Left lobe of liver (tissue), 2 donors: ENCODE measurements around the gene CFAP141. TPM values are rescaled to one million over a fixed set of nuclear protein-coding genes. Genes with fewer than 3 reads are reported as not detected.
"Not testable (repeated sequence)": the region's sequence is repeated elsewhere in the genome, so short reads cannot be mapped to it uniquely, and the experiment has no call there.

Experiments
- ATAC-seq: fragments of 200-7000 bp; cut with Tn5 transposase; one replicate; pipeline ENCODE4 v1.9.1; 2020; ENCODE audit warnings: mild to moderate bottlenecking, moderate library complexity
- DNase-seq: peaks from one replicate; pipeline ENCODE4 v3.0.0-alpha.2; 2020; ENCODE audit warnings: low spot score
- total RNA-seq: library from RNA; stranded (reverse); gene quantifications from one replicate; pipeline ENCODE4 v1.2.1, GENCODE V29; 2021
- donor health status: DM: no; HTN: no; CAD: no; lungs with moderate emphysema.
- donor health status: DM: no; HTN: yes; CAD: no.

The CFAP141 gene
- not detected for total RNA-seq

DNA sequence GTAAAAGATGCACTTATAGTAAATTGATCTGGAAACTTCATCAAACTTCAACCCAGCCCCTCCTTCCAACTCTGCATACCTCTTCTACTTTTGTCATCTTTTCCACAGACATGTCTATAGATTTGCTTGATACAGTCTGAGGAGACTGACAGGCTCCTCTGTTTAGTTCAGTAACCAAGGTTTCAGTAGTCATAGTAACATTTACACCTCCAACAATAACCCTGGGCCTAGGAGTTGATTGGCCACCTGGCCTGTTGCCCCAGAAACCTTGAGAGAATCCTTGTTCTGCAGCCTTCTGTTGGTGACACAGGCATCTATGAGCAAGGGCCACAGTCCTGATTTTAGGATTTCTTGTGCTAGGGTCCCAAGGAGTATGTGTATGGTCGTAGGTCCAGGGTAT, at the start of gene CFAP141:
Gene CFAP141 (minus strand): TSS at position 138 of the 400 bp plus-strand sequence. CDS start 26 bp downstream, at position 112.
- DNase-seq: no peak
- ATAC-seq: no peak

- DNase-seq: no peak
- ATAC-seq: no peak
These were observed 47.5 kb upstream of the CFAP141 start for GRCh38 chr1:154253671-154254070.

DNA sequence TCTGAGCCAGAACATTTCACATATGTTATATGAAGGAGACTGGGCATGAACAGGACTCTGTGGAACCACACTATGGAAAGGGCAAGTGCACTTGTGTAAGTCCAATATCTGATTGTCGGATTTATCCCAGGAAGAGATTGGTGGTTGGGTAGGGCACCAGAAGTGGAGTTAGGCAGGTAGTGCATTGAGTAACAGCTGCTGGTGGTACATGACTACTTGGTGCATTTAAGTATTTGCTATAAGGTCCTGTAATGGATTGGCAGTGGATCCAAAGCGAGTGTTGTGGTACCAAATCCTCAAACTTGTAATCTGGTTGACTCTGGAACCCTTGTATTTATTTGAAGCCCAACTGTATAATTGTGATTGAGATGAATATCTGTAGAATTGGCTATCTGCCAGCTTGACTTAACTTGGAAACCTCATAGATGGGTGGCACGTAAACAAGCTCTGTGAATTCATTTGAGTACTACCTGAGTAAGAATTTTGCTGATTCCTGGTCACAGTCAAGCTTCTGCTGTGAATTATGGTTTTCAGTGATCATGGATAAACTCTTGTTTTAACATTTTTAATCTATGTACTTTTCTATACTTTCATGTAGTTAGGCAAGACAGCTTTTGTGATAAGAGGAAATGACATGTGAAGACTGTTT, 35.7 kb upstream of the CFAP141 start:
- DNase-seq: no peak
- ATAC-seq: no peak

GRCh38 chr1:154240294-154240833, 34.2 kb upstream of the CFAP141 start:
- no peak for ATAC-seq

DNA sequence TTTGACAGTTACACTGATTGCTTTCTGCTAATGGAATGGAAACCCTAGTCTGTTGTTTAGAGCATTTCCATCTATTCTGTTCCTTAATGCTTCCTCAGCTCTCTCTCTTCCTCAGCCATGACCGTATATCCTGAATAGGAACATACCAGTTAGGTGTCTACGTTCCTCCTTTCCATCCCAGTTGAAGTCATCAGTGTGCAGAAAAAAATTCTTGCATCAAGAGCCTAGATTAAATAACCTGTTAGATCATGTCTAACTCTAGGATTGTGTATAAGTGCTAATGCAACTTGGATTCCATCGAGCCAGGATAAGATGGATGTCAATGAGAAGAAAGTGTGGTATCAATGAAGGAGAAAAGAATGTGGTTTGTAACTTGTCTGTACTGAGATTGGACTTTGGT, 33.4 kb upstream of the CFAP141 start:
- no peak for ATAC-seq
- no peak for DNase-seq

More at GRCh38 chr1:154240294-154240833, 34.2 kb upstream of the CFAP141 start:
- DNase-seq: no peak

DNA sequence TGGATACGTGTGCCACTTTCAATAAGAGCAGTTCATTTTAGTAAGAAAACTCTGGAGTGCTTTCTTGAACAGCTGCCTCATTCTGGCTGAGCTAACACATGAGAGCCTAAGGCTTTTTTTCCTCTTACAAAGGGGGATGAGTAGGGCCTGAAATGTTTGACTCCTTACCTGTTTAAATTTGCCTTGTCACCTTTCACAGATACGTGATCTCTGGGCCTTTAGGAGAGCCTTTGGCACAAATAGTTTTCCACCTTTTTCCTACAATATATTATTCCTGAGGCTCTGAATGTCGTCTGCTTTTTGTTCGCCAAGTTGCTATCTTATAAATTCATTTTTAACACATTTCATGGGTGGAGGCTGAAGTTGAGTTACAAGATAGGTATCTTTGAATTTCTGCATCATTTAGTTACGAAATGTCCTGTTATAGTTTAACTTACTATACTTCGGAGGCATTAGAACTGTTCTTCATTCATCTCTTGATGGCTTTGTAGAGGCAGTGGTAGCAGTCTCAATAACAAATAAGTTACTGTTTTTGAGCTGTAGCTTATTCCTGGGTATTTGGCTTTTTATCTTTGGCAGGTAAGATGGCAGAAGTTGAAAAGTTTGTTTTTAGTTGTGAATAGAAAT, 31.9 kb upstream of the CFAP141 start:
- peak; percentile 55 for ATAC-seq
- DNase-seq: no peak

- peak; percentile 87 for ATAC-seq
These were observed 31.3 kb upstream of the CFAP141 start for GRCh38 chr1:154237435-154237834.

GRCh38 chr1:154236855-154237254, 30.7 kb upstream of the CFAP141 start:
- ATAC-seq: peak; percentile 58
- DNase-seq: no peak

More at GRCh38 chr1:154237435-154237834, 31.3 kb upstream of the CFAP141 start:
- DNase-seq: no peak

- not testable (repeated sequence) for ATAC-seq, DNase-seq
These were observed 27.0 kb upstream of the CFAP141 start for GRCh38 chr1:154233127-154233526.

- not testable (repeated sequence) for ATAC-seq, DNase-seq
These were observed 25.0 kb upstream of the CFAP141 start for GRCh38 chr1:154231112-154231511.

GRCh38 chr1:154225370-154225769, 19.2 kb upstream of the CFAP141 start:
- ATAC-seq (no peak), DNase-seq (no peak)

DNA sequence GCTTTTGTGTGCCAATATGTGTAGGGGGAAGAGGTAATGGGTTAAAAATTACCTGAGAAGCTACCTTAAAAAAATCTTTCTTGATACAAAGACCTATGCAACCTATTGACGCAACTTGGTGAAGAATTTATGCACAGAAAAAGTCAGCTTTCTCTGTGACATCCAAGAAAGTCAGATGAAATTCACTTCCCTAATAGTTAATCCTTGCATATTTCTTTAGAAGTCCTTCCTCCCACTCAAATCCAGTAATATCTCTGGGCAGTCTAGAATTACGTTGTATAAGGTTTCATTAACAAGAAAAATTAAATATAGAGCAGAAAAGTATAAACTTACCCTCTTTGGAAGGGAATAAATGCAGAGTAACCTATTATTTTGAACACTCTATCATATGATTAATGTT, 17.5 kb upstream of the CFAP141 start:
- DNase-seq: no peak
- ATAC-seq: no peak

DNA sequence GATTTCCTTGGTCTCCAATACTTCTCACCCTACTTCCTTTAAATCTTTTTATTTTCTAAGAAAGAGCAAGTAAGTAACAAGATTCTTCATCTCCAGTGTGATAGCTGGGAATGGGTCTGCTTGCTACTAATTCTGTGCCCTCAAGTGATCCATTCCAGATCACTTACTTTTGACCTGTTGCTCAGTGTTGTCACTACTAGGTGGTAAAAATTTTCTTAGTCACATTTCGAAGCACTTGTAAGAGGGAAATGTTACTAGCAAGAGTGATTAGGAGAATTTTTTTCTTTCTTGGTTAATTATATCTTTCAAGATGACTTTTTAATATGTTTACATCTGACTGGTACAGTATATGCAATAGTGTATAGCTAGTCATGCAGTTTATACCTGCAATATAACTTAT, 16.8 kb upstream of the CFAP141 start:
- ATAC-seq (no peak), DNase-seq (no peak)

- no peak for DNase-seq
- no peak for ATAC-seq
These were observed 16.4 kb upstream of the CFAP141 start for GRCh38 chr1:154222518-154222917.

DNA sequence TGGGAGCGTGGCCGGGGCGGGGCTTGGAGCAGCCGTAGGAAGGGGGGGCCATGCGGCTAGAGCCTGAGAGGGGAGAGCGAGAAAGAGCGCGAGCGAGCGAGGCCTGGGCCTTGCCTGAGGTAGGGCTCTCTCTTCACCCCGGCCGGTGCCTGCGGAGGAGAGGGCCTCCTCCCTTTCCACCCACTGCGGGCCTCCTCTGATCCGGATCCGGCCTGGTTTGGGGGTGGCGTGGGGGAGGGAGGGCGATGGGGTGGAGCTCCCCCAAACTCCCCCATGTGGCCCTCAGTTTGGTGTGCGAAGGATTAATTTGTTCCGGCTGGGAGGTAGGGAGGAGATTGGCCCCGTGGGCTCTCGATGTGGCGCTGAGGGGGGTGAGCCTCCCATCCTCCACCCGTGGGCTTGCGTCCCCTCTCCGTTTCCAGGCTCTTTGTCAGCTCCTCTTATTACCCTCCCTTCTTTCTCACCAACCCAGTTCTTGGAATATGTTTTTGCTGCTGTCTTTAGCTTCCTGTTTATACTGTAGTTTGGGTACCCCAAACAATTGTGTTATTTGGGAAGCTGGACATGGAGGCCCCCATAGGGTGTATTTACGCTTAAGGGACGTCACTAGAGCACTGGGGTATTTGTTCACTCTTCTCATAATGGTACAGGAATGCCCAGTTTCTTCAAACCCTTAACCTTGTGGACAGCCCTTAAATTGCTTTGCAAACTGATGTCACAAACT, 15.3 kb upstream of the CFAP141 start:
- DNase-seq: peak; percentile 72
- ATAC-seq: peak; percentile 47

DNA sequence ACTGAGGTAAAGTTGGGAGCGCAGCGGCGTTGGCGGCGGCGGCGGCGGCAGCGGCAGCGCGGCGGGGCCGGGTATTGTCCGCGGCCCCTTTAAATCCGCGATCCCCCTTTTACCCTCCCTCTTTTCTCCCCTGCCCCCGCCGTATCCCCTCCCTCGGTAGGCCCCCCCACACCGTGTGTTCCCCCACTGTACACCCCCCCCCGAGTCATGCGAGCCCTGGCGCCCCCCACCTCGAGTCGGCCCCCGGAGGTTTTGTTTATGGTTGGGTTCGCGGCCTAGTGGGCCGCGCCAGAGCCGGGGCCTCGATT, 14.8 kb upstream of the CFAP141 start:
- no peak for DNase-seq
- ATAC-seq: no peak

DNA sequence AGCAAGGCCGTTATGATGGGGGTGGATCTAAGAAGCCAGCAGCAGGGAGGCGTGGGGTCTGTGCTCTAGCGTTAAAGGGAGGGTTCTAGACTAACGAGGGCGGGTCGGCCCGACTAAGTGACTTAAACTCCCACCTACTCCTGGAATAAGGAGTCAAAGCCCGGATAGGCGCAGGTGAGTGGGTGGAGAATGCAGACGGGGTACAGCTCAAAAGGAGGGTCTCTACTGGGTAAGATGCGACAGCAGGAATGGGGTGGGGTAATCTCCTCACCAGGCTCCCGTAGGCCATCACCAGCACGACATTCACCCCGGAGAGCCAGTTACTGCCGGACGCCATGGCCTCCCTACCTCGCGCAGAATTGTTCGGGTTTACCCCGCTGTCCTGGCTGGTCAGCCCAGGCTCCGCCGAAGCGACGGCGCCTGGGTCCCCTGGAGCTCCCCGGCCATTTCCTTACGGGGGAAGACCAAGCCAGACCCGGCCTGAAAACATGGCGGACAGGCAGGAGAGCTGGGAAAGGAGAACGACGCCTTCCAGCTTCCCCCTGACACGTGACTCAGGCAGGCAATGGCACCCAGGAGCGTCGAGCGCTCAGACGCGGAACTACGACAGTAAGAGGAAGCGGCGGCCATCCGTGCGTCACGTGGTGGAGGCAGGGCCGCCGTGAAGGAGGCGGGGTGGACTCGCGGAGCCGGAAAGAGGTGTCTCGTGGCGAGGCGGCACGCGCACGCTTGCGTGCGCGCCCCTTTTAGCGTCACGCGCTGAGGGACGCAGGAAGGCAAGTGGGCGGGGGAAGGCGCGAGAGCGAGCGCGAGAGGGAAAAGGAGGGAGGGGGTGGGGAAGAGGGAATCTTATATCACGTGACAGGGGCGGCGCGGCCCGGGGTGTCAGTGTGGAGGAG, 14.2 kb upstream of the CFAP141 start, which contains the start of gene UBAP2L:
Gene UBAP2L (plus strand): TSS at position 885 of the 899 bp plus-strand sequence. CDS start 4,169 bp downstream, outside the sequence.
- DNase-seq (peak; percentile 100), ATAC-seq (peak; percentile 92)

DNA sequence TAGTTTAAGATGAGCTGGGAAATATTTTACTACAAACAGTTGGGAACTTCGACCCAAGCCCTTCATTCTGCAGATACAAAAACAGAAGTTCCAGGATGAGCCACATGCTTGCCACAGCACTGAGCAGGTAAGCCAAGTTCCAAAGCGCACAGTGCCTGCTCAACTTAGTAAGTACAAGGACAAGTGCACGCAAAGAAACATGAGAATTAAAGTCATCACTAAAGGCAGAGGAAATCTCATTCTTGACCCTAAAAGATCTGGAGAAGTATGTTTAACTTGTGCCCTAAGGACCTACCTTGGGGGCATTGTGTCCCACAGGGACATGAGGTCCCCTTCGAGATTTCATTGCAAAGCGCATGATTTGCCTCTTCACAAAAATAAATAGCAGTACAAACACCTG, 13.4 kb upstream of the CFAP141 start:
- ATAC-seq: peak; percentile 22
- DNase-seq: peak; percentile 51

GRCh38 chr1:154218545-154218944, 12.4 kb upstream of the CFAP141 start:
- ATAC-seq (no peak), DNase-seq (peak; percentile 16)

DNA sequence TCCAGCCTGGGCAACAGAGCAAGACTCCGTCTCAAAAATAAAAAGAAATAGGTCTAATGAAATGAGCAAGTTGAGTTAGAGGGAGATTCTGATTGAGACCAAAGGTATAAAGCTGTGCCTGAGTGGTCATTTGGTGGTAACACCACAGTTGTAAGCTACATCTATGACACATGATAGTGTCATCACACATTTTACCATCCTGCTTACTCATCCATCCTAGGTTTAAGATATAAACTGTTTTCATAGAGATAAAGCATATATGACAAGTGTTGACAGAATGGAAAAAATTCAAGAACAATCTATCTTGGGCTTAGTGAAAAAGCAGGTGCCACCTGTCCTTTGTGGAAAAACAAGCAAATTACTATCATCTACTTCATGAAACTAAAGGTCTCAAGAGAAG, 7.1 kb upstream of the CFAP141 start:
- ATAC-seq (no peak), DNase-seq (no peak)

GRCh38 chr1:154212083-154212482, 6.0 kb upstream of the CFAP141 start:
- ATAC-seq: no peak
- no peak for DNase-seq
